Natural killer cell treated with Interleukin-12 subunit alpha and Interleukin-12 subunit beta and Interleukin-15 and Interleukin-18, amount 100 ng/mL, for 72 hours (primary cell): ENCODE results near the gene ADAM12. TPM values are rescaled to one million over a fixed set of nuclear protein-coding genes. Genes with fewer than 3 reads are reported as not detected.

Experiments used
- ATAC-seq, 2 donors: fragments of 150-1000 bp; cut with Tn5 transposase in 1 of 2; sonication (Bioruptor Pico), chemical (Tn5 transposase) in 1 of 2; 2 replicates each; pipeline ENCODE4 v1.10.0; 2021
- DNase-seq: peaks from one replicate; pipeline ENCODE4 v3.0.0; 2022; ENCODE audit warnings: low spot score
- H3K27ac Mint-ChIP-seq, 2 donors: 1 replicate in 1 of 2; 2 replicates in 1 of 2; pipeline ENCODE4 v1.8.0; 2022; ENCODE audit warnings: mixed read lengths in 2 of 2, mild to moderate bottlenecking in 1 of 2, moderate library complexity in 1 of 2
- H3K27me3 Mint-ChIP-seq, 2 donors: 1 replicate in 1 of 2; 2 replicates in 1 of 2; pipeline ENCODE4 v1.8.0; 2022; ENCODE audit warnings: mixed read lengths in 2 of 2
- H3K36me3 Mint-ChIP-seq: one replicate; pipeline ENCODE4 v1.8.0; 2022; ENCODE audit warnings: mixed read lengths
- H3K4me1 Mint-ChIP-seq, 2 donors: 1 replicate in 1 of 2; 2 replicates in 1 of 2; pipeline ENCODE4 v1.8.0; 2022; ENCODE audit warnings: low read depth in 2 of 2, mixed read lengths in 2 of 2, mild to moderate bottlenecking in 1 of 2
- H3K4me3 Mint-ChIP-seq: one replicate; pipeline ENCODE4 v1.8.0; 2022; ENCODE audit warnings: mixed read lengths
- H3K9me3 Mint-ChIP-seq: 2 replicates; pipeline ENCODE4 v1.8.0; 2022; ENCODE audit warnings: mixed read lengths
- total RNA-seq, 2 donors: library from RNA; stranded (reverse); gene quantifications; one replicate each; pipeline ENCODE4 v1.2.3, GENCODE V29; 2022

The ADAM12 gene
- total RNA-seq, 2 donors from 2014 or later = 0.06 to 0.48 TPM

DNA sequence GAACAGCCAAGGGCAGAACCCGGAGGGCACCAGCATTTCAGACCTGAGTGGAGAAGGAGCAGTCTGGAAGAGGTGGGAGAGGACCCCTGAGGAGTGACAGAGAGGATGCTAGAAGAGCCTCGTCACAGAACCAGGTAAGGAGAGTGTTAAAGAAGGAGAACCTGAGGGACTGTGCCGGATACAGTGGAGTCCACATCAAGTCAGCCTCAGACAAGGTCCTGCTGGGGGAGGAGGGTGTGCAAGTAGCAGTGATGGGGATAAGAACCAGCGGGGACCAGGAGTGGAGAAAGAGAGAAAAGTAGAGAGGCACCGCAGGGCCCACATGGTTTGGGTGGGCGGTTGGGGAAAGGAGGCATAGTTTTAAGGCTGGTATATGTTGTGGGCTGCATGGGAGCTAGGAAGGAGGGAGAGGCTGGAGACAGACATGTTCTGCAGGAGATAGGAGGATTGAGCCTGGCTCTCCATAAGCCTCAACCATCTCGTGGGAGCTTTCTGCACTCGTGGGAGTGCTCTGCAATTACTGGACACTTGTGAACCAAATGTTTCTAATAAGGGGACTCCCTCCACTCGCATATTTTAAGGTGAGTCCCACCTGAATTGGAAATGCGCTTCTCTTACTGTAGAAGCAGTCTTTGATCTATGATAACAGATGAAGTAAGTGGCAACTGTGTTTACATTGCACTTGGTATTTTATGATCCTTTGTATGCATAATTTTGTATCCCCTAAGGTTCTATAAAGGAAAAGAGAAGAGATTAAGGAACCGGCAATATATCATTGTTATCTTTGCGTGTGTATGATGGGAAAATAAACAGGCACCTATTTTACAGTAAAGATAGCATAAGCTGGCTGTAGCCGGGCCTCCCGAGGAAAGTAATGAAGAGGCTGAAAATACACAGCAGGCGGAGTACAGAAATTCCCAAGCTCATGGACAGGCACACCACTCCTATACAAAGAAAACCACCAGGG lies 154.8 kb downstream of the ADAM12 start:
- no peaks in the 10 kb centered on the region for H3K4me1 Mint-ChIP-seq
- H3K27me3 Mint-ChIP-seq = peaks cover 28% of the 10 kb centered on the region in 2 donors
- no peak overlapping the region for H3K4me3 Mint-ChIP-seq
- H3K9me3 Mint-ChIP-seq = no peaks in the 10 kb centered on the region
- no peaks in the 10 kb centered on the region for H3K36me3 Mint-ChIP-seq
- DNase-seq (no peak), ATAC-seq (no peak)
- no peak overlapping the region for H3K27ac Mint-ChIP-seq

DNA sequence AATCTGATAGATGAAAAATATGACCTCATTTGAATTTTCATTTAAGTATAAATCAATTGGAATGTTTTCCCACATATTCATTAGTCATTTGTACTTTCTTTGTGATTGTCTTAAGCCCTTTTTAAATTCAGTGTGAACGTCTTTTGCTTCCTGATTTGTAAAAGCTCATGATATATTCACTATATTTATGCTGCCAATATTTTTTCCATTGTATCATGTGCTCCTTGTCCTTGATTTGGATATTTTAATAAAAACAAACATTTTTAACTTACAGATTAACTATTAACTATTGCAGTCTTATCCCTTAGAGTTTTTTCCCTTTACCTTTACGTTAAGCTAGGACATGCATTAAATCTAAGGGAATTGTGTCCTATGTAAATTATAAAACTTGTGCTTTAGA lies 157.7 kb downstream of the ADAM12 start:
- H3K36me3 Mint-ChIP-seq = no peaks in the 10 kb centered on the region
- no peaks in the 10 kb centered on the region for H3K4me1 Mint-ChIP-seq
- DNase-seq (no peak), ATAC-seq (no peak)
- H3K27ac Mint-ChIP-seq = no peak overlapping the region
- H3K9me3 Mint-ChIP-seq = no peaks in the 10 kb centered on the region
- peaks cover 21 to 28% of the 10 kb centered on the region in 2 donors for H3K27me3 Mint-ChIP-seq
- no peak overlapping the region for H3K4me3 Mint-ChIP-seq

GRCh38 chr10:126229686-126230085 lies 158.6 kb downstream of the ADAM12 start:
- no peak overlapping the region for H3K4me3 Mint-ChIP-seq
- H3K27me3 Mint-ChIP-seq = peaks cover 21 to 28% of the 10 kb centered on the region in 2 donors
- DNase-seq = no peak
- ATAC-seq = no peak
- no peaks in the 10 kb centered on the region for H3K4me1 Mint-ChIP-seq
- H3K27ac Mint-ChIP-seq = no peak overlapping the region
- no peaks in the 10 kb centered on the region for H3K9me3 Mint-ChIP-seq
- H3K36me3 Mint-ChIP-seq = no peaks in the 10 kb centered on the region

GRCh38 chr10:126227762-126228134 lies 160.5 kb downstream of the ADAM12 start:
- ATAC-seq (no peak), DNase-seq (no peak)
- Mint-ChIP-seq H3K27me3 (peaks cover 17 to 18% of the 10 kb centered on the region in 2 donors), H3K36me3 (no peaks in the 10 kb centered on the region), H3K27ac (no peak overlapping the region), H3K4me3 (no peak overlapping the region), H3K4me1 (no peaks in the 10 kb centered on the region), H3K9me3 (no peaks in the 10 kb centered on the region)

DNA sequence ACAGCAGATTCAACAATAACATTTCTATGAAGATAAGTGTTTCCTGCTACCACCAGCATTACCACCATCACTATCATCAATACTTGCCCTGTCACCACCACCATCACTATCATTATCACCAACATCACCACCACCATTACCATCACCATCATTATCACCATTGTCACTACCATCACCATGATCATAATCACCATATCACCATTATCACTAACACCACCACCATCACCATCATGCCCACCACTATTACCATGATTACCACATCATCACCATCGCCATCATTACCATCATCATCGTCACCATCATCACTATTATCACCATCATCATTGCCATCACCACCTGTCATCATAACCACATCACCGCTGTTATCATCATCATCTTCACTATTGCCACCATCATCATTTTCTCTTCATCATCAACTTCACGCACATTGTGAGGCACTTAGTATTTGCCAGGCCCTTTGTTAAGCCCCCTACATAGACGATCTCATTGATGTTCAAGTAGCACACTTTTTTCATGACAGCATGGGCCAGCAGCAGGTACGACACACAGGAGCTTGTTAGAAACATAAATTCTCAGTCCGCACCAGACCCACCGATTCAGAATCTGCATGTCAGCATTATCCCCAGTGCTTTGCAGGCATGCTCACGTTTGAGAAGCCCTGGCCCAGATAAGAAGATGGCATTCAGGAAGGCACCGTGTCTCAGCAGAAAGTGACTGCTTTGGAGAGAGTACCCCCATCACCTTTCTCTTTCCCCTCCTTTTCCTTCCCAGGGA lies 161.1 kb downstream of the ADAM12 start:
- no peak overlapping the region for H3K4me3 Mint-ChIP-seq
- no peaks in the 10 kb centered on the region for H3K4me1 Mint-ChIP-seq
- H3K9me3 Mint-ChIP-seq = no peaks in the 10 kb centered on the region
- H3K27me3 Mint-ChIP-seq = peaks cover 11 to 14% of the 10 kb centered on the region in 2 donors
- DNase-seq (no peak), ATAC-seq (no peak)
- H3K27ac Mint-ChIP-seq = no peak overlapping the region
- no peaks in the 10 kb centered on the region for H3K36me3 Mint-ChIP-seq

GRCh38 chr10:126226205-126226604 lies 162.1 kb downstream of the ADAM12 start:
- H3K4me1 Mint-ChIP-seq = no peaks in the 10 kb centered on the region
- DNase-seq (no peak), ATAC-seq (no peak)
- peaks cover 2 to 6% of the 10 kb centered on the region in 2 donors for H3K27me3 Mint-ChIP-seq
- no peaks in the 10 kb centered on the region for H3K9me3 Mint-ChIP-seq
- no peak overlapping the region for H3K4me3 Mint-ChIP-seq
- H3K27ac Mint-ChIP-seq = no peak overlapping the region
- no peaks in the 10 kb centered on the region for H3K36me3 Mint-ChIP-seq

DNA sequence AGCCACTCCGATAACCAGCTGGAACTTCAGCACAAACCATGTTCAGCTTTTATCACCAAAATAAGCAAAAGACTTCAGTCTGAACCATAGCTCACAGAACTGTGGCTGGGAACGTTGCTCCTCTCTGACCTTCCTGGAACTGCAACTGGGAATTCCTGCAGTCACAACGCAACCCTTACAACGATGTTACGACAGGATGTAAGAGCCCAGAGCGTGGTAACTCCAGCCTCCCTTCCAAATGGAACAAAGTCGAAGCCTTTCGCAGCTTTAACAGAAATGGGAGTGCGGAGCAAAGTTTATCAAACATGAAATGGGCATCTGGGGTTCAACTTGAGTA lies 162.6 kb downstream of the ADAM12 start:
- no peaks in the 10 kb centered on the region for H3K9me3 Mint-ChIP-seq
- H3K27ac Mint-ChIP-seq = no peak overlapping the region
- ATAC-seq = no peak
- H3K36me3 Mint-ChIP-seq = no peaks in the 10 kb centered on the region
- no peak overlapping the region for H3K4me3 Mint-ChIP-seq
- H3K27me3 Mint-ChIP-seq = peaks cover 0 to 8% of the 10 kb centered on the region in 2 donors
- no peaks in the 10 kb centered on the region for H3K4me1 Mint-ChIP-seq
- no peak for DNase-seq

DNA sequence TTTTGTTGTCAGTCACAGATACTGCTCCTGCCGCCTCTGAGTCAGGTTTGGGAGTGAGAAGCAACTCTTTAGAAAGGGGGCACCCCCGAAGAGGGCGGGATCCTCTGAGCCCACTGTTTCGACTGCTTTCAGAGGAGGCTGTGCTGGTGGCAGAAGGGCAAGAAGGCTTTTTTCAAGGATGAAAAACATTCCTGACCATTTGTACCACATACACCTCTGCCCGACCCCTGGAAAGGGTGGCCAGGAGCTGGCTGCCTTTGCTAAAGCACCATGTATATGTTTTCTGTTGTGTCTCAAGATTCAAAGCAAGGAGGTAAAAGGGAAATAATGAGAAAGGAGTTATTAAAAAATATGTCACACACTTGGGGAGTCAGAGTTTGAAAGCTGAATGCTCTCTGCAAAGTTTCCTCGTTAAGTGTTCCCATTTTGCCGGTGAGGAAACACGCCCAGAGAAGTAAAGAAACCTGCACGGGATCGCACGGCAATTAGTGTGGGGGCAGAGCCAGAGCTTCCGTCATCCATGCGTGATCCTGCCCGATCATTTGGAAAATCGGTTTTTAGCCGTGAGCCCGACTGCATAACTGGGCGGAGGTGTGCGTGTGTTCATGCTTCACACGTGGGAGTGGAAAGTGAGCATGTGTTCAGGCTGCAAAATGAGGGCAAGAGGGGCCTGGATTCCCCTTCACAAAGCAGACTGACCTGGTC lies 163.2 kb downstream of the ADAM12 start:
- Mint-ChIP-seq H3K9me3 (no peaks in the 10 kb centered on the region), H3K4me3 (no peak overlapping the region), H3K27ac (no peak overlapping the region), H3K27me3 (peaks cover 0 to 9% of the 10 kb centered on the region in 2 donors), H3K36me3 (no peaks in the 10 kb centered on the region), H3K4me1 (no peaks in the 10 kb centered on the region)
- ATAC-seq (no peak), DNase-seq (no peak)

DNA sequence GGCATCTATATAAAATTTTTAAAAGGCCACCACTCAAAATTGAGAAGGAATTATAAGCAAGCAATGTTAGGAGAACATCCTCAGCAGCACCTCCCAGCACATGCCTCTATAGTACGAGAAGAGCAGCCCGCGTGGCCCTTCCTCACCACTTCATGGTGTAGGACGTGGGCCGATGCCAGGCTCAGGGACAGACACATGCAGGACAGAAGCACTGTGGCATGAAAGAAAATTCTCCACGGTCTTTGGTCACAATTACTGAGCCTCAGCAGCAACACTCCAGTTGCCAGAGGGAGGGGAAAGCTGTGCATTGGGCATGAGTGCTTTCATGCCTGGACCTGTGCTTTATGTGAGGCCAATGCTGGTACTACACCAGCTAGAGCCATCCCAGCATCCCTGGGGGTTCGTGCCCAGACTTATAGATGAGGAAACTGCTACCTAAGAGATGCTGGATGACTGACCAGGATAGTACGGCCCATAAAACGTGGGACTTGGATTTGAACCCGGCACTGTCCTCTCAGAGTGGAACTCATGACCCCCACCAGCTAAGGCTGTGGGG lies 164.7 kb downstream of the ADAM12 start:
- Mint-ChIP-seq H3K9me3 (no peaks in the 10 kb centered on the region), H3K27ac (no peak overlapping the region), H3K4me1 (no peaks in the 10 kb centered on the region), H3K36me3 (no peaks in the 10 kb centered on the region), H3K4me3 (no peak overlapping the region), H3K27me3 (peaks cover 0 to 5% of the 10 kb centered on the region in 2 donors)
- DNase-seq (no peak), ATAC-seq (no peak)

GRCh38 chr10:126222736-126223511 lies 165.4 kb downstream of the ADAM12 start:
- no peaks in the 10 kb centered on the region for H3K36me3 Mint-ChIP-seq
- H3K4me3 Mint-ChIP-seq = no peak overlapping the region
- H3K4me1 Mint-ChIP-seq = no peaks in the 10 kb centered on the region
- ATAC-seq (no peak), DNase-seq (no peak)
- peaks cover 0 to 5% of the 10 kb centered on the region in 2 donors for H3K27me3 Mint-ChIP-seq
- H3K27ac Mint-ChIP-seq = no peak overlapping the region
- no peaks in the 10 kb centered on the region for H3K9me3 Mint-ChIP-seq

- DNase-seq (no peak), ATAC-seq (no peak)
- Mint-ChIP-seq H3K36me3 (no peaks in the 10 kb centered on the region), H3K9me3 (no peaks in the 10 kb centered on the region), H3K4me3 (no peak overlapping the region), H3K27ac (no peak overlapping the region), H3K27me3 (peaks cover 0 to 5% of the 10 kb centered on the region in 2 donors), H3K4me1 (no peaks in the 10 kb centered on the region)
Observed at GRCh38 chr10:126221874-126222273, 166.4 kb downstream of the ADAM12 start.

GRCh38 chr10:126218778-126219649 lies 169.3 kb downstream of the ADAM12 start:
- H3K4me1 Mint-ChIP-seq = no peaks in the 10 kb centered on the region
- no peaks in the 10 kb centered on the region for H3K9me3 Mint-ChIP-seq
- no peak overlapping the region for H3K4me3 Mint-ChIP-seq
- H3K27ac Mint-ChIP-seq = no peak overlapping the region
- ATAC-seq (no peak), DNase-seq (no peak)
- no peaks in the 10 kb centered on the region for H3K36me3 Mint-ChIP-seq
- H3K27me3 Mint-ChIP-seq = peaks cover 0 to 14% of the 10 kb centered on the region in 2 donors
